ENCODE results near the gene CATSPERD.

The CATSPERD gene

GRCh38 chr19:5719961-5720790, at the start of gene CATSPERD, which contains the start of gene LONP1:
CATSPERD (plus strand) TSS chr19:5720637; CDS start chr19:5720738, 101 bp downstream.
LONP1 (minus strand) TSS chr19:5720146; CDS start chr19:5720132, 14 bp downstream.
- peak; percentile 98 for DNase-seq (ENCODE audit: low spot score)

- DNase-seq (ENCODE audit: low spot score): no peak
These were observed 48.8 kb upstream of the CATSPERD start for GRCh38 chr19:5671600-5671999.

- DNase-seq (ENCODE audit: low spot score): no peak
These were observed 47.6 kb upstream of the CATSPERD start for GRCh38 chr19:5672708-5673459.

GRCh38 chr19:5673752-5674151, 46.7 kb upstream of the CATSPERD start:
- no peak for DNase-seq (ENCODE audit: low spot score)

- DNase-seq (ENCODE audit: low spot score): no peak
These were observed 45.7 kb upstream of the CATSPERD start for GRCh38 chr19:5674714-5675113.

- no peak for DNase-seq (ENCODE audit: low spot score)
These were observed 44.2 kb upstream of the CATSPERD start for GRCh38 chr19:5676105-5676771.

- no peak for DNase-seq (ENCODE audit: low spot score)
These were observed 43.7 kb upstream of the CATSPERD start for GRCh38 chr19:5676772-5677105.

- no peak for DNase-seq (ENCODE audit: low spot score)
These were observed 43.3 kb upstream of the CATSPERD start for GRCh38 chr19:5677136-5677535.

- no peak for DNase-seq (ENCODE audit: low spot score)
These were observed 42.9 kb upstream of the CATSPERD start for GRCh38 chr19:5677580-5677979.

- no peak for DNase-seq (ENCODE audit: low spot score)
These were observed 42.2 kb upstream of the CATSPERD start for GRCh38 chr19:5678071-5678718.

- no peak for DNase-seq (ENCODE audit: low spot score)
These were observed 41.0 kb upstream of the CATSPERD start for GRCh38 chr19:5679289-5680083.

GRCh38 chr19:5680084-5680436, 40.4 kb upstream of the CATSPERD start:
- no peak for DNase-seq (ENCODE audit: low spot score)

GRCh38 chr19:5680437-5681368, 39.7 kb upstream of the CATSPERD start, which contains the start of the genes HSD11B1L and MICOS13:
HSD11B1L (plus strand) TSS chr19:5681027; CDS start chr19:5684833, 3,806 bp downstream.
MICOS13 (minus strand) TSS chr19:5680516; CDS start chr19:5680486, 30 bp downstream.
- peak; percentile 98 for DNase-seq (ENCODE audit: low spot score)

GRCh38 chr19:5681391-5682106, 38.9 kb upstream of the CATSPERD start:
- no peak for DNase-seq (ENCODE audit: low spot score)

- DNase-seq (ENCODE audit: low spot score): no peak
These were observed 38.3 kb upstream of the CATSPERD start for GRCh38 chr19:5682107-5682482.

- DNase-seq (ENCODE audit: low spot score): no peak
These were observed 37.1 kb upstream of the CATSPERD start for GRCh38 chr19:5683177-5683886.

- DNase-seq (ENCODE audit: low spot score): no peak
These were observed 35.6 kb upstream of the CATSPERD start for GRCh38 chr19:5684694-5685430.

GRCh38 chr19:5686326-5686646, 34.2 kb upstream of the CATSPERD start:
- DNase-seq (ENCODE audit: low spot score): no peak

Data from CD4-positive, alpha-beta T cell treated with Interleukin-15 for 4 hours (primary cell).